ENCODE measurements around the gene DNPH1. TPM values are rescaled to one million over a fixed set of nuclear protein-coding genes. Genes with fewer than 3 reads are reported as not detected.

The DNPH1 gene
- total RNA-seq, 6 donors from 2014 or later, result 15.7 to 63.4 (median 44.4) TPM

- Histone ChIP-seq H3K27ac (no peak overlapping the region), H3K27me3 (no peaks in the 10 kb centered on the region), H3K4me3 (no peak overlapping the region), H3K36me3 (no peaks in the 10 kb centered on the region), H3K4me1 (peaks cover 0 to 3% (median 0%) of the 10 kb centered on the region in 4 donors), H3K9me3 (no peaks in the 10 kb centered on the region)
- DNase-seq (peak; percentile 70 to 73), ATAC-seq (ENCODE audit: low FRiP score in 2 of 2) (peak; percentile 68 to 80)
- 62 to 65% methylated on average over 10 to 12 of the region's 12 CpGs for WGBS, 2 donors
- no peak for TF ChIP-seq EP300 (IDR thresholded peaks at IDR 0.05)
- TF ChIP-seq, protein P1, sequence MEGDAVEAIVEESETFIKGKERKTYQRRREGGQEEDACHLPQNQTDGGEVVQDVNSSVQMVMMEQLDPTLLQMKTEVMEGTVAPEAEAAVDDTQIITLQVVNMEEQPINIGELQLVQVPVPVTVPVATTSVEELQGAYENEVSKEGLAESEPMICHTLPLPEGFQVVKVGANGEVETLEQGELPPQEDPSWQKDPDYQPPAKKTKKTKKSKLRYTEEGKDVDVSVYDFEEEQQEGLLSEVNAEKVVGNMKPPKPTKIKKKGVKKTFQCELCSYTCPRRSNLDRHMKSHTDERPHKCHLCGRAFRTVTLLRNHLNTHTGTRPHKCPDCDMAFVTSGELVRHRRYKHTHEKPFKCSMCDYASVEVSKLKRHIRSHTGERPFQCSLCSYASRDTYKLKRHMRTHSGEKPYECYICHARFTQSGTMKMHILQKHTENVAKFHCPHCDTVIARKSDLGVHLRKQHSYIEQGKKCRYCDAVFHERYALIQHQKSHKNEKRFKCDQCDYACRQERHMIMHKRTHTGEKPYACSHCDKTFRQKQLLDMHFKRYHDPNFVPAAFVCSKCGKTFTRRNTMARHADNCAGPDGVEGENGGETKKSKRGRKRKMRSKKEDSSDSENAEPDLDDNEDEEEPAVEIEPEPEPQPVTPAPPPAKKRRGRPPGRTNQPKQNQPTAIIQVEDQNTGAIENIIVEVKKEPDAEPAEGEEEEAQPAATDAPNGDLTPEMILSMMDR (IDR thresholded peaks at IDR 0.05), result peak; percentile 47 to 78 (median 71)
Observed at GRCh38 chr6:43263314-43264178, 34.3 kb upstream of the DNPH1 start.

- WGBS, 2 donors, result 91 to 94% methylated on average over 10 to 38 of the region's 39 CpGs
- Histone ChIP-seq H3K27ac (no peak overlapping the region), H3K9me3 (no peaks in the 10 kb centered on the region), H3K4me1 (no peaks in the 10 kb centered on the region), H3K36me3 (no peaks in the 10 kb centered on the region), H3K4me3 (no peak overlapping the region), H3K27me3 (no peaks in the 10 kb centered on the region)
- no peak for ATAC-seq (ENCODE audit: low FRiP score in 2 of 2)
- peak in 1 of 2 donors; percentile 78 for DNase-seq
- TF ChIP-seq POLR2AphosphoS5 (IDR thresholded peaks at IDR 0.05) (no peak), POLR2A (IDR thresholded peaks at IDR 0.05) (no peak), EP300 (IDR thresholded peaks at IDR 0.05) (no peak)
- TF ChIP-seq, protein P1 (IDR thresholded peaks at IDR 0.05), result no peak
Observed at GRCh38 chr6:43262780-43263313, 33.6 kb upstream of the DNPH1 start.

DNA sequence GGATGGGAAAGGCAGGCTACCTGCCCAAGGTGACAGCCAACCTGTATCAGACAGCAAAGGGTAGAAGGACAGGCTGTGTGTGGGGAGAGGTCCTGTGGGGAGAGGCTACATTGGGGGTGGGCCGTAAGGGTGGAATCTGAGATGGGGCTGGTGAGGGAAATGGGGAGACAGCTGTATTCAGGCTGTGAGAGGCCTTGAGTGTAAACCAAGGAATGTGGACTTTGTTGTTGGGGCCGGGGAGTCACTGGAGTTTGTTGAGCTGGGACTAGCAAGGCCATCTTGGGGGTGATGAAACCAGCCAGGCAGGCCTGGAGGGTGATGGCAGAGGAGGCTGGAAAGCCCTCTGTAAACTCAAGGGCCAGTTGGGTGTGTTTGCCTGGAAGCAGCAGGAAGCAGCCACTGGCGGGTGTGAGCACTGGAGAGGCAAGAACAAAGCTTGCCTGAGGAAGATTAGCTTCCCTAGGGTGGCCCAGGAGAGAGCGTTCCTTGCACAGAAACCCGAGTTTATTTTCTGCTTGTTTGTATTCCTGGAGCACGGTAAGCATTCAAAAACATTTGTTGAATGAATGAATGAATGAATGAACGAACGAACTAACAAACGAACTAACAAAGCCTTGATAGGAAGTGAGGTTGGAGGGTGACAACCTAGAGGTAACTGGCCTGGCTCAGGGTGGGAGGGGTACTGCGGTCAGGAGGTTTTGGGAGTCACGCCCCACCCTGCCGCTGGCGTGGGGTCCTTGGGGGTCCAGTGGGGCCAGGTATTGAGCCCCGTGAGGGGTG, 32.9 kb upstream of the DNPH1 start:
- H3K27me3 ChIP-seq, result no peaks in the 10 kb centered on the region
- peak in 1 of 2 donors; percentile 28 for DNase-seq
- no peak for ATAC-seq (ENCODE audit: low FRiP score in 2 of 2)
- H3K9me3 ChIP-seq, result no peaks in the 10 kb centered on the region
- TF ChIP-seq, protein P1 (IDR thresholded peaks at IDR 0.05), result no peak
- TF ChIP-seq POLR2AphosphoS5 (IDR thresholded peaks at IDR 0.05), result no peak
- no peak for TF ChIP-seq EP300 (IDR thresholded peaks at IDR 0.05)
- TF ChIP-seq POLR2A (IDR thresholded peaks at IDR 0.05), result no peak
- no peak overlapping the region for H3K27ac ChIP-seq
- no peak overlapping the region for H3K4me3 ChIP-seq
- no peaks in the 10 kb centered on the region for H3K36me3 ChIP-seq
- H3K4me1 ChIP-seq, result no peaks in the 10 kb centered on the region
- WGBS, 2 donors, result 72 to 75% methylated on average over 14 of the region's 14 CpGs

GRCh38 chr6:43261198-43261597, 31.9 kb upstream of the DNPH1 start:
- H3K4me1 ChIP-seq, result no peaks in the 10 kb centered on the region
- H3K9me3 ChIP-seq, result no peaks in the 10 kb centered on the region
- no peaks in the 10 kb centered on the region for H3K36me3 ChIP-seq
- DNase-seq (no peak), ATAC-seq (ENCODE audit: low FRiP score in 2 of 2) (no peak)
- 79 to 81% methylated on average over 5 of the region's 5 CpGs for whole genome bisulfite sequencing, 2 donors
- H3K27me3 ChIP-seq, result no peaks in the 10 kb centered on the region
- H3K27ac ChIP-seq, result no peak overlapping the region
- no peak overlapping the region for H3K4me3 ChIP-seq
- TF ChIP-seq, protein P1 (IDR thresholded peaks at IDR 0.05), result no peak
- TF ChIP-seq POLR2A (IDR thresholded peaks at IDR 0.05) (no peak), EP300 (IDR thresholded peaks at IDR 0.05) (no peak)

Data from upper lobe of left lung (tissue), 6 donors.